ENCODE results near the gene ANKRD33. TPM values are rescaled to one million over a fixed set of nuclear protein-coding genes. Genes with fewer than 3 reads are reported as not detected.

Gene ANKRD33
- total RNA-seq, 1 donor from 2014 or later: not detected

DNA sequence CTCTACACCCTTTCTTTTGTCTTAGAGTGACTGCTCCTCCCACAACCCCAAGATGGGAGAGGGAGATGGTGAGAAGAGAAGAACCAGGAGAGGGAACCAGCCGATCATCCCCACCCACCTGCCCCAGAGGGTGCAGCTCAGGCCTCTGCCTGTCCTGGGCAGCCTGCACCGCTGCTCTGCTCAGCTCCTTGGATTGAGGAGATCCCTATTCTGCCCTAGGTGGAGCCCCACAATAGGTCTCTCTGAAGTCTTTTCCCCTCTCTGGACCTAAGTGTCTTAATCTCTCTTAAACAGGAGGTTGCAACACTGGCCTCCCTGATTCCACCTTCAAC lies 2.2 kb downstream of the ANKRD33 start:
- no peak for TF ChIP-seq CTCF (IDR thresholded peaks at IDR 0.05; ENCODE audit: insufficient read depth, low read length, severe bottlenecking)
- no peak for FAIRE-seq
- no peaks in the 10 kb centered on the region for H3K36me3 ChIP-seq (ENCODE audit: control insufficient read depth, insufficient read depth, low read length)
- H3K27me3 ChIP-seq (ENCODE audit: control insufficient read depth, insufficient read depth, low read length): no peaks in the 10 kb centered on the region
- DNase-seq (ENCODE audit: low read depth): no peak
- H3K4me3 ChIP-seq (ENCODE audit: low read depth, low read length): no peak overlapping the region

- no peak for DNase-seq (ENCODE audit: low read depth)
- TF ChIP-seq CTCF (IDR thresholded peaks at IDR 0.05; ENCODE audit: insufficient read depth, low read length, severe bottlenecking): no peak
- Histone ChIP-seq H3K4me3 (ENCODE audit: low read depth, low read length) (no peak overlapping the region), H3K27me3 (ENCODE audit: control insufficient read depth, insufficient read depth, low read length) (no peaks in the 10 kb centered on the region), H3K36me3 (ENCODE audit: control insufficient read depth, insufficient read depth, low read length) (no peaks in the 10 kb centered on the region)
- FAIRE-seq: no peak
These were observed 2.7 kb downstream of the ANKRD33 start for GRCh38 chr12:51890511-51891171.

DNA sequence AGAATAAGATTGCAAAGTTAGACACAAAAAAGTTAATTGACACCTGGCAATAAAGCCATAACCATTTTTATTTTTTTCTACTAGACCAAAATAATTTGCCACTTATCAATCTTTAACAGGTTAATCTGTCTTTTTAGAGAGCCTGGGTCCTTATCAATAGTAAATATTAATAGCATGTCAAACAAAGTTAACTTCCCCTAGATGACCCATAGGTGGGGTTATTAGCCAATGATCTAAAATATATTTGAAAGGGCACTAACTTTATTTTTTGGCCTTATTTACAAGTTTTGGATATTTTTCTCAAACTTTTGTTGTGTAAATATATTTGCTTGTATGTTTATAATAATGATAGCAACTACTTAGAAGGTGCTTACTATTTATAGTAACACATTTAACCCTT lies 3.9 kb downstream of the ANKRD33 start:
- TF ChIP-seq CTCF (IDR thresholded peaks at IDR 0.05; ENCODE audit: insufficient read depth, low read length, severe bottlenecking): no peak
- FAIRE-seq (no peak), DNase-seq (ENCODE audit: low read depth) (no peak)
- Histone ChIP-seq H3K4me3 (ENCODE audit: low read depth, low read length) (no peak overlapping the region), H3K27me3 (ENCODE audit: control insufficient read depth, insufficient read depth, low read length) (no peaks in the 10 kb centered on the region), H3K36me3 (ENCODE audit: control insufficient read depth, insufficient read depth, low read length) (no peaks in the 10 kb centered on the region)

DNA sequence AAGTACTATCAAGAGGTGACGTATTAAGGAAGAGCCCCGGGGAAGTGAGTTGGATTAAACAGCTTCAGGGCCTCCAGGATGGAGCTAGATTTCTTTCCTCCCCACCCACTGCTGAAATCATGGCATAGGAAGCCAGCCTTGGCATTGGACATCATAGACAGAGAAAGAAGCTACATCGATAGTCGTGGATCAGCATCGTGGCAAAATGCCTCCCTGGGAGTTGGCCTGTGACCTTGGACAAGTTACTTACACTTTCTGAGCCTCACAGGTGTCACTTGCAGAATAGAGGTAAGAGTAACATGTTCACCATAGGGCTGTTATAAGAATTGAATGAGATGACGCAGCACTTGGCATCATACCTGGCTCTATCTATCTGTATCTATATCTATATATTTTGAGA lies 5.9 kb downstream of the ANKRD33 start:
- no peaks in the 10 kb centered on the region for H3K36me3 ChIP-seq (ENCODE audit: control insufficient read depth, insufficient read depth, low read length)
- no peak for FAIRE-seq

GRCh38 chr12:51895378-51896135 lies 7.7 kb downstream of the ANKRD33 start:
- H3K4me3 ChIP-seq (ENCODE audit: low read depth, low read length): no peak overlapping the region
- no peaks in the 10 kb centered on the region for H3K36me3 ChIP-seq (ENCODE audit: control insufficient read depth, insufficient read depth, low read length)
- no peak for TF ChIP-seq CTCF (IDR thresholded peaks at IDR 0.05; ENCODE audit: insufficient read depth, low read length, severe bottlenecking)
- FAIRE-seq: no peak
- no peak for DNase-seq (ENCODE audit: low read depth)
- H3K27me3 ChIP-seq (ENCODE audit: control insufficient read depth, insufficient read depth, low read length): no peaks in the 10 kb centered on the region

More for the DNA sequence above, 5.9 kb downstream of the ANKRD33 start:
- no peak for DNase-seq (ENCODE audit: low read depth)
- TF ChIP-seq CTCF (IDR thresholded peaks at IDR 0.05; ENCODE audit: insufficient read depth, low read length, severe bottlenecking): no peak
- Histone ChIP-seq H3K27me3 (ENCODE audit: control insufficient read depth, insufficient read depth, low read length) (no peaks in the 10 kb centered on the region), H3K4me3 (ENCODE audit: low read depth, low read length) (no peak overlapping the region)

All from bronchial epithelial cell (primary cell).